BLaER1 (cell line): ENCODE data around the gene SYNCRIP.
"Not testable (repeated sequence)": the region's sequence is repeated elsewhere in the genome, so short reads cannot be mapped to it uniquely, and the experiment has no call there.

Experiments used
- H3K27ac ChIP-seq: shearing (Covaris generic); formaldehyde crosslinking; 2 replicates; pipeline ENCODE4 v1.8.1; 2022
- H3K27me3 ChIP-seq: shearing (Covaris generic); formaldehyde crosslinking; 2 replicates; pipeline ENCODE4 v1.8.1; 2022
- H3K36me3 ChIP-seq: shearing (Covaris generic); formaldehyde crosslinking; 2 replicates; pipeline ENCODE4 v1.8.1; 2022
- H3K4me1 ChIP-seq: shearing (Covaris generic); formaldehyde crosslinking; 2 replicates; pipeline ENCODE4 v1.8.1; 2022
- H3K4me2 ChIP-seq: shearing (Covaris generic); formaldehyde crosslinking; 2 replicates; pipeline ENCODE4 v1.8.1; 2022
- H3K4me3 ChIP-seq: shearing (Covaris generic); formaldehyde crosslinking; 2 replicates; pipeline ENCODE4 v1.8.1; 2022
- H3K9ac ChIP-seq: shearing (Covaris generic); formaldehyde crosslinking; 2 replicates; pipeline ENCODE4 v1.8.1; 2022
- H3K9me3 ChIP-seq: shearing (Covaris generic); formaldehyde crosslinking; 2 replicates; pipeline ENCODE4 v1.8.1; 2022
- H4K20me1 ChIP-seq: shearing (Covaris generic); formaldehyde crosslinking; 2 replicates; pipeline ENCODE4 v1.8.1; 2022
- Cebpa-rat ChIP-seq: shearing (Covaris generic); IDR thresholded peaks from 2 replicates; pipeline ENCODE4 v1.8.1; 2022

The SYNCRIP gene

DNA sequence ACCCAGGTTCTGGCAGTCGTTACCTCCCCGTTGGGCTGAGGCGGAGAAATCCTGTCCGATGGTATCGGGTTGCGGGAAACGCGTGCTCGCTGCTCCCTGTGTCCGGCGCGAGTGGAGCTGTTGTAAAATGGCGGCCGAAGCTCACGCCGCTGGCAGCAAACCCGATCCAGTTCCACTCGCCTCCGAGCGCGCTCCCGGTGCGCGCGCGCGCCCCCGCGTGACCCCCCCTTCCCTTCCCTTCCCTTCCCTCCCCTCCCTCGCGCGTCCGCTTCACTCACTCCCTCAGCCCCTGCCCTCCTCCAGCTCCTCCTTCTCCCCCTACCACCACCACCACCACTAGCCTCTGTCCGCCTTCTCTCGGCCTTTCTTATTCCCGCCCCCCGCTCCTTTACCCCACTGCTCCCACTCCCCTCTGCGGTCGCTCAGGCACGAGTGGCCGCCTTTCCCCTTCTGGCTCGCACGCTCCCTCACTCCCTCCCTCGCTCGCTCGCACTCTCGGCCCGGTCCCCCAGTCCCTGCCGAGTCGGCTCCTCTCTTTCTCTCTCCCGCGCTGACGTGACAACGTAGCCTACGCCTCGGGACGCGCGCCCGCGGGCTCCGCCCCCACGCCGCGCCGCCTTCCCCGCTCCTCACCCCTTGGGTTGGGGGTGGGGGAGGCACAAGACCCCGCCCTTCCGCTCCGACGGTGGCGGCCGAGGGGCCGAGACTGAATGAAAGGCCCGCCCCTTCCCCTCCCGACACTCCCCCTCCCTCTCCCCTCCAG lies at the start of gene SYNCRIP:
Gene SYNCRIP (minus strand): TSS at position 113 of the 763 bp plus-strand sequence. CDS start 1,447 bp downstream, outside the sequence.
- H3K36me3 ChIP-seq: peaks cover 22% of the 10 kb centered on the region
- peak within 1 kb of the TSS; percentile 97 for H3K9ac ChIP-seq
- peak within 1 kb of the TSS; percentile 76 for H3K4me2 ChIP-seq
- no peak for TF ChIP-seq Cebpa-rat
- H3K27ac ChIP-seq: peak within 1 kb of the TSS; percentile 98
- no peaks in the 10 kb centered on the region for H3K27me3 ChIP-seq
- no peaks in the 10 kb centered on the region for H3K9me3 ChIP-seq
- peak within 1 kb of the TSS; percentile 86 for H3K4me3 ChIP-seq
- H4K20me1 ChIP-seq: peaks cover 43% of the 10 kb centered on the region
- peaks cover 39% of the 10 kb centered on the region for H3K4me1 ChIP-seq

DNA sequence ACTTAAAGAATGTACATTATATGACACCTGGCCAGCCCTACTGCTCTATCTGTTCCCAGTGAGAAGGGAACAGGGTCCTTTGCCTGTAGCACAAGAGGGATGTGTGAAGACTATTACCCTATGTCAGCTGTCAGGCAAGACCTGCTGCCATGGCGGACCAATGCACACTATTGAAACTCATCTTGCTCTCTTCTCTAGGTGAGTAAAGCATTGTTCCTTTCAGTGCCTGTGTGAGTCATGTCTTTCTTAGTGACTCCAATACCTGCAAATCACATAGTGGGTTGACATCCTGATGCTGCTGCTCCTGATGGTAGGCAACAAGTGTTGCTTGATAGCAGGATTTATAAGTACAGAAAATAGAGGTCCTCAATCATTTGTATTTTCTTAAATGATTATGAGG lies 48.8 kb upstream of the SYNCRIP start:
- Histone ChIP-seq H3K27ac (no peak overlapping the region), H4K20me1 (no peaks in the 10 kb centered on the region), H3K27me3 (no peaks in the 10 kb centered on the region), H3K4me3 (no peak overlapping the region), H3K36me3 (no peaks in the 10 kb centered on the region), H3K9ac (no peak overlapping the region), H3K4me1 (no peaks in the 10 kb centered on the region), H3K9me3 (no peaks in the 10 kb centered on the region), H3K4me2 (no peak overlapping the region)
- TF ChIP-seq Cebpa-rat: no peak

- no peak overlapping the region for H3K27ac ChIP-seq
- no peak overlapping the region for H3K4me3 ChIP-seq
- no peak overlapping the region for H3K4me2 ChIP-seq
- no peak for TF ChIP-seq Cebpa-rat
- no peak overlapping the region for H3K9ac ChIP-seq
- no peaks in the 10 kb centered on the region for H3K4me1 ChIP-seq
- H3K9me3 ChIP-seq: no peaks in the 10 kb centered on the region
- no peaks in the 10 kb centered on the region for H3K36me3 ChIP-seq
- H4K20me1 ChIP-seq: no peaks in the 10 kb centered on the region
- no peaks in the 10 kb centered on the region for H3K27me3 ChIP-seq
These were observed 47.4 kb upstream of the SYNCRIP start for GRCh38 chr6:85690071-85690470.

GRCh38 chr6:85685713-85686112 lies 43.0 kb upstream of the SYNCRIP start:
- H3K36me3 ChIP-seq: no peaks in the 10 kb centered on the region
- H3K9ac ChIP-seq: no peak overlapping the region
- H3K4me2 ChIP-seq: no peak overlapping the region
- H3K4me1 ChIP-seq: no peaks in the 10 kb centered on the region
- no peaks in the 10 kb centered on the region for H3K27me3 ChIP-seq
- TF ChIP-seq Cebpa-rat: no peak
- H4K20me1 ChIP-seq: no peaks in the 10 kb centered on the region
- H3K4me3 ChIP-seq: no peak overlapping the region
- no peaks in the 10 kb centered on the region for H3K9me3 ChIP-seq
- H3K27ac ChIP-seq: no peak overlapping the region

- Histone ChIP-seq H3K4me2 (no peak overlapping the region), H3K27ac (no peak overlapping the region), H4K20me1 (no peaks in the 10 kb centered on the region), H3K9me3 (no peaks in the 10 kb centered on the region), H3K4me1 (peaks cover 7% of the 10 kb centered on the region), H3K9ac (no peak overlapping the region), H3K4me3 (no peak overlapping the region), H3K27me3 (no peaks in the 10 kb centered on the region), H3K36me3 (no peaks in the 10 kb centered on the region)
- no peak for TF ChIP-seq Cebpa-rat
These were observed 42.1 kb upstream of the SYNCRIP start for GRCh38 chr6:85684809-85685171.

DNA sequence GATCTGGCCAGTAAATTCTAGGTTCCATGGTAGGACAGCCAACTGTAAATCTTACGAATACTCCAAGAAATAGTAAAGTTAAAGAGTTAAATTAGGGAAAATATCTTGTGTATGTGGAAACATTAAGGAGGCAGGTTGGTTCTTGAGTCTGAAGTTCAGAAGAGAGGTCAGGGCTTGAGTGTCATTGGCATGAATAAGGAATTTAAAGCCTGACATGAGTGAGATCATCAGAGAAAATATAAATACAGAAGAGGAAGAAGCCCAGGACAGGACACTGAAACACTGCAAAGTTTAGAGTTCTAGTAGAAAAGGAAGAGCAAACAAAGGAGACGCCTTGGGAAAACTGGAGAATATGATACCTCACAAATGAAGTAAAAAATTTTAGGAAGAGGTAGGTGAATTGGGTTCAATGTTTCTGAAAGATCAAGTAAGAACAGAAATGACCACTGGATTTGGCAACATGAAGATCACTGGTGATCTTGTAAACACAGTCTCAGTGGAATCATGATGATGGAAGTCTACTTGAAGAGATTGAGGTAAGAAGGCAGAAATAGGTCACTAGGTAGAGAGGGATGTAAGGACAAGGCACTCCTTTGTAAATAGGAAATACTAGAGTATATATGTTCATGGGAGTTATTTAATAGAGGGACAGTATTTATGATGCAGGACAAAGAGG lies 41.6 kb upstream of the SYNCRIP start:
- TF ChIP-seq Cebpa-rat: no peak
- H3K4me2 ChIP-seq: no peak overlapping the region
- no peaks in the 10 kb centered on the region for H3K9me3 ChIP-seq

DNA sequence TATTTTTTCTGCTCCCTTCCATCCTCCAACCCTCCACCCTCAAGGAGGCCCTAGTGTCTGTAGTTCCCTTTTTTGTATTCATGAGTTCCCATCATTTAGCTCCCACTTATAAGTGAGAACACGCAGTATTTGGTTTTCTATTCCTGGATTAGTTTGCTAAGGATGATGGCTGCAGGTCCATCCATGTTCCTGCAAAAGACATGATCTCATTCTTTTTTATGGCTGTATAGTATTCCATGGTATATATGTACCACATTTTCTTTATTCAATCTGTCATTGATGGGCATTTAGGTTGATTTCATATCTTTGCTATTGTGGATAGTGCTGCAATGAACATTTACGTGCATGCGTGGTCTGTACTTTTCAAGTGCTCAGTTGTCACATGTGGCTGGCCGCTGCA lies 39.2 kb upstream of the SYNCRIP start:
- H3K9me3 ChIP-seq, H3K4me2 ChIP-seq, H3K27ac ChIP-seq, H3K27me3 ChIP-seq, H3K9ac ChIP-seq, H3K36me3 ChIP-seq, H3K4me3 ChIP-seq: not testable (repeated sequence)
- H3K4me1 ChIP-seq: peaks cover 13% of the 10 kb centered on the region
- peaks cover 13% of the 10 kb centered on the region for H4K20me1 ChIP-seq

More for the DNA sequence above, 41.6 kb upstream of the SYNCRIP start:
- Histone ChIP-seq H3K9ac (no peak overlapping the region), H3K4me3 (no peak overlapping the region), H3K4me1 (peaks cover 12% of the 10 kb centered on the region), H4K20me1 (no peaks in the 10 kb centered on the region), H3K27ac (no peak overlapping the region), H3K27me3 (no peaks in the 10 kb centered on the region), H3K36me3 (no peaks in the 10 kb centered on the region)

DNA sequence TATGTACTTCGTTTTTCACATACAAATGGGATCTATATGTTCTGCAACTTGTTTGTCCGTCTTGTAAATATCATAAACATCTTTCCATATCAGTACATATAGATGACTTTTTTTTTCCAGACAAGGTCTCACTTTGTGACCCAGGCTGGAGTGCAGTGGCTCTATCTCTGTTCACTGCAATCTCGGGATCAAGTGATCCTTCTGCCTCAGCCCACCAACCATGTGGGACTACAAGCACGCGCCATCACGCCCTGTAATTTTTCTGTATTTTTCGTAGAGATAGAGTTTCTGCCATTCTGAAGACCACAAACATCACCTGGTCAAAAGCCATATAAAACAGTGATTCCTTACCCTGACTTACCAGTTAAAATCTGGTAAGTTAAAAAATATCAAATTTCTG lies 37.7 kb upstream of the SYNCRIP start:
- no peaks in the 10 kb centered on the region for H3K27me3 ChIP-seq
- H3K9ac ChIP-seq: no peak overlapping the region; the same call in 1 of the 2 replicates
- no peak overlapping the region for H3K27ac ChIP-seq
- no peak for TF ChIP-seq Cebpa-rat
- peak overlapping the region; percentile 81; the same call in 1 of the 2 replicates for H3K4me3 ChIP-seq
- H4K20me1 ChIP-seq: peaks cover 28% of the 10 kb centered on the region
- H3K4me2 ChIP-seq: peak overlapping the region; percentile 66
- H3K36me3 ChIP-seq: peaks cover 1% of the 10 kb centered on the region; the same call in 1 of the 2 replicates
- no peaks in the 10 kb centered on the region for H3K9me3 ChIP-seq
- peaks cover 16% of the 10 kb centered on the region for H3K4me1 ChIP-seq

- peak overlapping the region; percentile 81 for H3K4me3 ChIP-seq
- H3K27me3 ChIP-seq: no peaks in the 10 kb centered on the region
- peak overlapping the region; percentile 66 for H3K4me2 ChIP-seq
- peaks cover 36% of the 10 kb centered on the region for H4K20me1 ChIP-seq
- peak overlapping the region; percentile 92 for H3K27ac ChIP-seq
- no peak for TF ChIP-seq Cebpa-rat
- no peaks in the 10 kb centered on the region for H3K9me3 ChIP-seq
- peaks cover 24% of the 10 kb centered on the region for H3K4me1 ChIP-seq
- peaks cover 9% of the 10 kb centered on the region; the same call in 1 of the 2 replicates for H3K36me3 ChIP-seq
- peak overlapping the region; percentile 86 for H3K9ac ChIP-seq
These were observed 36.9 kb upstream of the SYNCRIP start for GRCh38 chr6:85679445-85680123.
